K562 (cell line): ENCODE results near the gene FAM120AOS. TPM values are rescaled to one million over a fixed set of nuclear protein-coding genes. Genes with fewer than 3 reads are reported as not detected.

ENCODE experiments used
- ATAC-seq: fragments of 200-7000 bp; cut with Tn5 transposase; 3 replicates; pipeline ENCODE4 v1.9.1; 2020; ENCODE audit warnings: moderate library complexity
- BruUV-seq: library from RNA; stranded (reverse); fragments of 400-500 nt; replicated peaks from 2 replicates; lab custom pipeline; 2021; lab: Mats Ljungman, UMichigan
- CTCF ChIA-PET: fragments of 300-600 bp; formaldehyde crosslinking; extraction: SDS; loops from one replicate; lab custom pipeline; 2021; ENCODE audit warnings: low intra/inter-chr PET ratio; lab: Yijun Ruan, JAX
- POLR2A ChIA-PET: fragments of 300-600, 350-650 bp; sonication (Branson Sonifier 250); formaldehyde crosslinking; extraction: SDS; loops from one replicate; lab custom pipeline; 2021; ENCODE audit warnings: antibody characterized with exemption, inconsistent platforms; lab: Yijun Ruan, JAX
- DNase-seq, 4 experiments: peaks; one replicate each; pipeline versions ENCODE4 v3.0.0 to v3.0.0-alpha.2; 2011 to 2018; ENCODE audit warnings: low spot score in 3 of 4, mixed read lengths in 3 of 4; ENCODE audit errors: extremely low read depth in 1 of 4
- FAIRE-seq: peaks from 2 replicates; lab custom pipeline; 2011; peaks lifted over from hg19 to GRCh38; lab: Jason Lieb, UNC
- H2AFZ ChIP-seq: 2 replicates; pipeline ENCODE4 v1.6.0; 2011; ENCODE audit warnings: low read depth, low read length, control low read depth, inconsistent platforms
- H3K27ac ChIP-seq: fragments of 200-600 bp; 3 replicates; pipeline ENCODE4 v1.8.0; 2011; ENCODE audit warnings: low read depth, mild to moderate bottlenecking, control low read depth, inconsistent platforms, low read length, moderate library complexity, mixed read lengths; ENCODE audit errors: extremely low read depth
- H3K27me3 ChIP-seq, 2 experiments: fragments of 300-600 bp in 1 of 2; 2 replicates in 1 of 2; 3 replicates in 1 of 2; pipeline versions ENCODE4 v1.6.0 to v1.8.0; 2011; ENCODE audit warnings: inconsistent platforms in 2 of 2, low read length in 2 of 2, mild to moderate bottlenecking in 1 of 2, mixed read lengths in 1 of 2, moderate library complexity in 1 of 2; ENCODE audit not compliant: control insufficient read depth in 2 of 2, insufficient read depth in 2 of 2
- H3K36me3 ChIP-seq: fragments of 300-600 bp; 3 replicates; pipeline ENCODE4 v1.8.0; 2011; ENCODE audit warnings: mild to moderate bottlenecking, low read length, inconsistent platforms; ENCODE audit not compliant: control insufficient read depth, insufficient read depth
- H3K4me1 ChIP-seq, 2 experiments: fragments of 200-600 bp in 1 of 2; replicated peaks in 1 of 2; 2 replicates in 1 of 2; 3 replicates in 1 of 2; pipeline versions ENCODE4 v1.5.1 to v1.8.0; 2011; ENCODE audit warnings: inconsistent platforms in 2 of 2, low read length in 2 of 2, mild to moderate bottlenecking in 1 of 2, mixed read lengths in 1 of 2, moderate library complexity in 1 of 2; ENCODE audit not compliant: control insufficient read depth in 2 of 2, insufficient read depth in 2 of 2
- H3K4me2 ChIP-seq: 2 replicates; pipeline ENCODE4 v1.6.1; 2011; ENCODE audit warnings: low read length, control low read depth, inconsistent platforms, mixed read lengths; ENCODE audit not compliant: insufficient read depth
- H3K4me3 ChIP-seq: fragments of 200-600 bp; sonication (generic), shearing (Covaris generic); 2 replicates; pipeline ENCODE4 v1.5.1; 2016; ENCODE audit warnings: control low read depth, inconsistent platforms
- H3K79me2 ChIP-seq: fragments of 200-600 bp; 3 replicates; pipeline ENCODE4 v1.8.0; 2011; ENCODE audit warnings: low read length, inconsistent platforms; ENCODE audit not compliant: control insufficient read depth, insufficient read depth
- H3K9ac ChIP-seq, 2 experiments: 2 replicates each; pipeline versions ENCODE4 v1.6.0 to v1.6.1; 2011; ENCODE audit warnings: low read depth in 2 of 2, low read length in 2 of 2, control low read depth in 1 of 2, inconsistent platforms in 1 of 2, mild to moderate bottlenecking in 1 of 2, mixed read lengths in 1 of 2; ENCODE audit not compliant: insufficient read depth in 1 of 2
- H3K9me1 ChIP-seq: one replicate; pipeline ENCODE4 v1.6.0; 2011; ENCODE audit warnings: inconsistent platforms, mild to moderate bottlenecking, low read length, moderate library complexity; ENCODE audit not compliant: control insufficient read depth, insufficient read depth
- H3K9me3 ChIP-seq: replicated peaks from 2 replicates; pipeline ENCODE4 v1.5.1; 2011; ENCODE audit warnings: low read depth, low read length, inconsistent platforms; ENCODE audit not compliant: control insufficient read depth, insufficient read depth
- H4K20me1 ChIP-seq: replicated peaks from 2 replicates; pipeline ENCODE4 v1.6.1; 2011; ENCODE audit warnings: low read length, inconsistent platforms, mixed read lengths; ENCODE audit not compliant: control insufficient read depth, insufficient read depth
- ATF7 ChIP-seq: fragments of 450-650 bp; IDR thresholded peaks from 2 replicates; pipeline ENCODE4 v1.7.1; 2014; ENCODE audit warnings: mild to moderate bottlenecking, moderate library complexity
- ERF ChIP-seq: fragments of 450-650 bp; formaldehyde crosslinking; IDR thresholded peaks from 2 replicates; pipeline ENCODE4 v1.4.0; 2020; ENCODE audit warnings: mild to moderate bottlenecking, mixed read lengths
- FOXA1 ChIP-seq: fragments of 450-650 bp; IDR thresholded peaks from 2 replicates; pipeline ENCODE4 v1.6.1; 2016; ENCODE audit warnings: mild to moderate bottlenecking, borderline replicate concordance
- HNRNPLL ChIP-seq: fragments of 200-400 bp; formaldehyde crosslinking; IDR thresholded peaks from 2 replicates; pipeline ENCODE4 v1.6.1; 2017; ENCODE audit warnings: low read length, low read depth, mild to moderate bottlenecking; ENCODE audit not compliant: poor library complexity, severe bottlenecking
- NBN ChIP-seq: fragments of 450-650 bp; IDR thresholded peaks from 2 replicates; pipeline ENCODE4 v1.6.1; 2016; ENCODE audit warnings: low read depth, mild to moderate bottlenecking
- NCOA6 ChIP-seq: fragments of 450-650 bp; IDR thresholded peaks from 2 replicates; pipeline ENCODE4 v1.6.1; 2017; ENCODE audit warnings: mild to moderate bottlenecking
- PTBP1 ChIP-seq: fragments of 200-400 bp; formaldehyde crosslinking; IDR thresholded peaks from 2 replicates; pipeline ENCODE4 v1.6.1; 2017; ENCODE audit warnings: low read depth, low read length
- PURB ChIP-seq: sonication (generic); formaldehyde crosslinking; IDR thresholded peaks from 2 replicates; pipeline ENCODE4 v1.9.0; 2021; ENCODE audit warnings: low read depth, mild to moderate bottlenecking, missing genetic modification reagents
- RFX1 ChIP-seq: fragments of 450-650 bp; IDR thresholded peaks from 2 replicates; pipeline ENCODE4 v1.6.1; 2016; ENCODE audit warnings: mild to moderate bottlenecking, moderate library complexity
- SMAD1 ChIP-seq: fragments of 150-350 bp; IDR thresholded peaks from 2 replicates; pipeline ENCODE4 v1.6.1; 2014; ENCODE audit warnings: low read length, low read depth; ENCODE audit not compliant: partially characterized antibody
- SRF ChIP-seq, 2 experiments: fragments of 250-450, 450-650 bp in 1 of 2; sonication (Bioruptor Pico) in 1 of 2; sonication (generic) in 1 of 2; formaldehyde crosslinking; IDR thresholded peaks; 2 replicates each; pipeline versions ENCODE4 v1.5.0 to v1.5.1; 2020 to 2022; ENCODE audit warnings: mild to moderate bottlenecking in 1 of 2, missing genetic modification reagents in 1 of 2
- TRIM25 ChIP-seq: fragments of 450-650 bp; IDR thresholded peaks from 2 replicates; pipeline ENCODE4 v1.7.0; 2016; ENCODE audit warnings: borderline replicate concordance
- U2AF1 ChIP-seq: fragments of 200-400 bp; formaldehyde crosslinking; optimal IDR thresholded peaks from 2 replicates; pipeline ENCODE3; 2017; ENCODE audit warnings: mild to moderate bottlenecking, low read depth, low read length, moderate library complexity
- ZNF133 ChIP-seq: fragments of 250-450 bp; sonication (Bioruptor Pico); IDR thresholded peaks from 2 replicates; pipeline ENCODE4 v1.4.0; 2020; ENCODE audit warnings: mild to moderate bottlenecking
- ZNF354B ChIP-seq: fragments of 250-450 bp; sonication (Bioruptor Pico); IDR thresholded peaks from 2 replicates; pipeline ENCODE4 v1.4.0; 2020
- WGBS: fragments of 100-300 bp; shearing (Covaris generic); methylation state at CpG from one replicate; pipeline ENCODE4 v1.1.6; 2016; ENCODE audit warnings: low coverage, mixed read lengths; ENCODE audit not compliant: insufficient coverage; ENCODE audit errors: missing lambda C conversion rate; 5-methylcytosine and 5-hydroxymethylcytosine counted together
- in situ Hi-C: fragments of 300-500 bp; cut with MboI; formaldehyde crosslinking; loops from 4 replicates; pipeline ENCODE4 v1.15.0; 2018; ENCODE audit warnings: inconsistent platforms, mixed read lengths
- intact Hi-C: fragments of 100-400 bp; cut with micrococcal nuclease; formaldehyde crosslinking; loops from 2 replicates; pipeline ENCODE4 v1.14.2; 2022
- polyA plus RNA-seq, 8 experiments: library from polyadenylated mRNA; depleted of rRNA in 4 of 8; stranded (reverse) in 5 of 8; unstranded in 3 of 8; fragments of >200 nt; fragmentation: Nextera tagmentation in 2 of 8; fragmentation: Illumina TruSeq in 1 of 8; extraction: Ambion mirVana in 2 of 8; extraction: Trizol in 1 of 8; gene quantifications; 2 replicates each; pipeline versions ENCODE4 v1.2.1 to v1.2.3, GENCODE V29; 2011 to 2014; ENCODE audit warnings: inconsistent platforms in 1 of 8, missing spikeins in 1 of 8
- total RNA-seq, 7 experiments: library from RNA; depleted of rRNA in 6 of 7; stranded (reverse); fragments of >200 nt in 6 of 7; fragmentation: Illumina TruSeq in 2 of 7; extraction: Trizol in 2 of 7; gene quantifications; 2 replicates each; pipeline versions ENCODE4 v1.2.1 to v1.2.3, GENCODE V29; 2011 to 2021; ENCODE audit warnings: low replicate concordance in 1 of 7
- TF ChIP-seq, protein P1 (sequence below): sonication (generic); formaldehyde crosslinking; IDR thresholded peaks from 2 replicates; pipeline ENCODE4 v1.8.0; 2023; ENCODE audit warnings: missing genetic modification reagents, mild to moderate bottlenecking, borderline replicate concordance

The FAM120AOS gene
- total and polyA plus RNA-seq, 9 of the 15 experiments (the other 6 are each of a cell fraction or from before 2014, with no cell fraction given) = 18.8 to 53.4 (median 41.4) TPM

DNA sequence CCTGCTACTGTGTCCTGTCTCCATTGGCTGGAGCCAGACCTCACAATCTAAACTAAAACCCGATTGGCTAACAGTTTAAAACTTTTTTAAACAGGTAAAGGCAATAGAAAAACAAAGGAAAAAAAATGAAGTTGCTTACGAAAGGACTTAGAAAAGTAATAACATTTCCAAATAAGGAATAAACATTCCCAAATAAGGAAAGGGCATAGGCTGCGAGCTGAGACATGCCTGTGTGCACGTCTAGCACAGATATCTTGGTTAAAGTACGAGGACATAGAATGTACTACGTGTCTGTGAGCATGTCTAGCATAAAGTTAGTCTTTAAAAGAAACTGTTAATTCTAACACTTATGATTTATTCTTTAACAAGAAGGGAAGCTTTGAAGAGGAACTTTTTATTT is 17.2 kb downstream of the FAM120AOS start (continued):
- TF ChIP-seq, protein P1, sequence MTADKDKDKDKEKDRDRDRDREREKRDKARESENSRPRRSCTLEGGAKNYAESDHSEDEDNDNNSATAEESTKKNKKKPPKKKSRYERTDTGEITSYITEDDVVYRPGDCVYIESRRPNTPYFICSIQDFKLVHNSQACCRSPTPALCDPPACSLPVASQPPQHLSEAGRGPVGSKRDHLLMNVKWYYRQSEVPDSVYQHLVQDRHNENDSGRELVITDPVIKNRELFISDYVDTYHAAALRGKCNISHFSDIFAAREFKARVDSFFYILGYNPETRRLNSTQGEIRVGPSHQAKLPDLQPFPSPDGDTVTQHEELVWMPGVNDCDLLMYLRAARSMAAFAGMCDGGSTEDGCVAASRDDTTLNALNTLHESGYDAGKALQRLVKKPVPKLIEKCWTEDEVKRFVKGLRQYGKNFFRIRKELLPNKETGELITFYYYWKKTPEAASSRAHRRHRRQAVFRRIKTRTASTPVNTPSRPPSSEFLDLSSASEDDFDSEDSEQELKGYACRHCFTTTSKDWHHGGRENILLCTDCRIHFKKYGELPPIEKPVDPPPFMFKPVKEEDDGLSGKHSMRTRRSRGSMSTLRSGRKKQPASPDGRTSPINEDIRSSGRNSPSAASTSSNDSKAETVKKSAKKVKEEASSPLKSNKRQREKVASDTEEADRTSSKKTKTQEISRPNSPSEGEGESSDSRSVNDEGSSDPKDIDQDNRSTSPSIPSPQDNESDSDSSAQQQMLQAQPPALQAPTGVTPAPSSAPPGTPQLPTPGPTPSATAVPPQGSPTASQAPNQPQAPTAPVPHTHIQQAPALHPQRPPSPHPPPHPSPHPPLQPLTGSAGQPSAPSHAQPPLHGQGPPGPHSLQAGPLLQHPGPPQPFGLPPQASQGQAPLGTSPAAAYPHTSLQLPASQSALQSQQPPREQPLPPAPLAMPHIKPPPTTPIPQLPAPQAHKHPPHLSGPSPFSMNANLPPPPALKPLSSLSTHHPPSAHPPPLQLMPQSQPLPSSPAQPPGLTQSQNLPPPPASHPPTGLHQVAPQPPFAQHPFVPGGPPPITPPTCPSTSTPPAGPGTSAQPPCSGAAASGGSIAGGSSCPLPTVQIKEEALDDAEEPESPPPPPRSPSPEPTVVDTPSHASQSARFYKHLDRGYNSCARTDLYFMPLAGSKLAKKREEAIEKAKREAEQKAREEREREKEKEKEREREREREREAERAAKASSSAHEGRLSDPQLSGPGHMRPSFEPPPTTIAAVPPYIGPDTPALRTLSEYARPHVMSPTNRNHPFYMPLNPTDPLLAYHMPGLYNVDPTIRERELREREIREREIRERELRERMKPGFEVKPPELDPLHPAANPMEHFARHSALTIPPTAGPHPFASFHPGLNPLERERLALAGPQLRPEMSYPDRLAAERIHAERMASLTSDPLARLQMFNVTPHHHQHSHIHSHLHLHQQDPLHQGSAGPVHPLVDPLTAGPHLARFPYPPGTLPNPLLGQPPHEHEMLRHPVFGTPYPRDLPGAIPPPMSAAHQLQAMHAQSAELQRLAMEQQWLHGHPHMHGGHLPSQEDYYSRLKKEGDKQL (CRISPR knock-in tag) = no peak
- peak in 1 of 2 experiments; percentile 65; a peak in 2 of 4 replicates for TF ChIP-seq SRF (CRISPR knock-in tag; IDR thresholded peaks at IDR 0.05)
- TF ChIP-seq, all 486 proteins: peak for 1

DNA sequence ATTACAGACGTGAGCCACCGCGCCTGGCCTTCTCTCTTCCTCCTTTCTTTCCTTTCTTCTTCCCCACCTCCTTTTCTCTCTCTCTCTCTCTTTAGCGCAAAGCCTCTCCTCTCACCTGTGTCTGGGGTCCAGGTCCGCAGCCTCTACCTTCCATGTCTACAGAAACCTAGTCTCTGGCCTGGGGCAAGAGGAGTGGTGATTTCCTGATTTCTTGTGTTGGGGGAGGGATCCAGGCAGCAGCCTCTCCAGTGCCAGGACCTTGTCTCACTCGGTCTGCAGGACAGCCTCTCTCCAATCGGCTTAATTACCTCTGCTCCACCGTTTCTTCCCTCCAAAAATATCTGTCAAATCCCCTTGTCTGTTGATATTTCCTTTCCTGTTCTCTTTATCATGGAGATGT is 18.0 kb downstream of the FAM120AOS start:
- H3K4me3 ChIP-seq = no peak overlapping the region
- H3K9ac ChIP-seq = no peak overlapping the region
- DNase-seq = no peak
- H3K9me1 ChIP-seq = no peaks in the 10 kb centered on the region
- 37% methylated on average over 4 of the region's 8 CpGs for WGBS
- CTCF ChIA-PET = no interaction called here
- BruUV-seq = no TSS peak
- no peaks in the 10 kb centered on the region for H4K20me1 ChIP-seq
- POLR2A ChIA-PET = no interaction called here
- intact Hi-C loops = no loop called here
- no peaks in the 10 kb centered on the region for H3K9me3 ChIP-seq
- in situ Hi-C loops = no loop called here
- no peak overlapping the region for H3K27ac ChIP-seq
- no peak; the same call in 2 of the 3 replicates for ATAC-seq
- no peaks in the 10 kb centered on the region for H3K79me2 ChIP-seq
- H3K4me2 ChIP-seq = no peak overlapping the region
- peak overlapping the region; percentile 57; the same call in 1 of the 2 replicates for H2AFZ ChIP-seq
- peaks cover 0 to 8% of the 10 kb centered on the region in 2 experiments; a peak in 1 of 5 replicates for H3K4me1 ChIP-seq
- no peak for FAIRE-seq
- H3K36me3 ChIP-seq = no peaks in the 10 kb centered on the region
- H3K27me3 ChIP-seq = peaks cover 0 to 3% of the 10 kb centered on the region in 2 experiments; a peak in 1 of 5 replicates
- TF ChIP-seq ERF = no peak
- TF ChIP-seq HNRNPLL = no peak
- TF ChIP-seq PURB (CRISPR knock-in tag) = no peak
- TF ChIP-seq NCOA6 = no peak
- TF ChIP-seq RFX1 = no peak
- no peak for TF ChIP-seq FOXA1
- TF ChIP-seq TRIM25 = no peak
- TF ChIP-seq SMAD1 = no peak
- no peak for TF ChIP-seq ZNF354B (CRISPR knock-in tag)
- no peak for TF ChIP-seq U2AF1
- TF ChIP-seq PTBP1 = no peak
- TF ChIP-seq ZNF133 (CRISPR knock-in tag) = no peak
- TF ChIP-seq NBN = no peak
- no peak for TF ChIP-seq ATF7
